NCI-H748 (cell line): Measurements from ENCODE around the gene NCOR2.
A peak's percentile ranks its signal among the peaks of the same experiment; 100 is the strongest.

Experiments
- DNase-seq: peaks from one replicate; lab custom pipeline; 2025; ENCODE audit not compliant: unreplicated experiment; lab: John Stamatoyannopoulos, UW

Gene NCOR2

GRCh38 chr12:124566997-124567672 is at the start of gene NCOR2:
NCOR2 (minus strand) TSS chr12:124567612; CDS start chr12:124495251, 72,361 bp downstream.
- DNase-seq = peak; percentile 53

DNA sequence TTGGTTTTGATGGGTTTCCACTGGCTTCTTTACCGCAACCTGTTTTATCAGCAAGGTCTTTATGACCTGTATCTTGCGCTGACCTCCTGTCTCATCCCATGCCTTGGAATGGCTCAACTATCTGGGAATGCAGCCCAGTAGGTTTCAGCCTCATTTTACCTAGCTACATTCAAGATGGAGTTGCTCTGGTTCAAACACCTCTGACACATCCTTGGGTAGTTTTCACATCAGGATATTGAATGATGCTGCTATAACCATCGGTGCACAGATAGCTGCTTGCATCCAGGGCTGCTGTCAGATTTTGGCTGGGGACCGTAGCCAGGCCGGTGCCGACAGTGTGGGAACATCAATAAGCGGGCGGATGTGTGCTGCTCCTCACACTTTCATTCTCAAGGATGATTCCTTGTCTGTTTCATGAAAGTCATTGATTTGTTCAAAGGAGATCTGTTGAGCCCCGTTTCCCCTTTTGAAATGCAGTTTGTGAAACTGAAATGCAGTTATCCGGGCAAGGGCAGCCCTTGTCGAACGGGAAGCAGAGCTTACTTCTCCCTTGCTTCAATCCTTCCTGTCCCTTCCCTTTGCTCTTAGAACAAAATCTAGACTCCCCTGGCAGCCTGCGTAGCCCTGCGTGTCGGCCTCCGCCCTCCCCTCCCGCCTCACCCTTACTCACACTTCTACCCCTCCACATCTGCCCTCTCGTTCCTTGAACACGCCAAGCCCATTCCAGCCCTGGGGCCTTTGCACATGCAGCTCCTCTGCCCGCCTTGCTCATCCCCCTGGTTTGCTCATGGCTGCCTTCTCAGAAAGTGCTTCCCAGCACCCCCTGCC is 49.2 kb upstream of the NCOR2 start:
- DNase-seq = no peak

- no peak for DNase-seq
Observed at GRCh38 chr12:124614512-124615292, 47.3 kb upstream of the NCOR2 start.

- DNase-seq = peak; percentile 46
Observed at GRCh38 chr12:124613151-124613585, 45.8 kb upstream of the NCOR2 start.

DNA sequence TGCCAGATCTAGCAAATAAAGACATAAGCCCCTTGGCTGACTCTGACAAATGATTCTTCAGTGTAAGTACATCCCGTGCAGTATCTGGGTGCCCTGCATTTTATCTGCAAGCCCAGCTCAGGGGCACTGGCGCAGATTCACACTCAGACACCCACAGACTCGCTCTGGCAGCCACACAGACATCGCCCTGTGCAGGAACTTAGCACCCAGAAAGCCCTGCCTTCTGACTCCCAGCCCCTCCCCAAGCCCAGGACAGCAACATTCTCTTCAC is 44.9 kb upstream of the NCOR2 start:
- no peak for DNase-seq

- DNase-seq = no peak
Observed at GRCh38 chr12:124611559-124612409, 44.4 kb upstream of the NCOR2 start.

- no peak for DNase-seq
Observed at GRCh38 chr12:124610629-124611558, 43.5 kb upstream of the NCOR2 start.

GRCh38 chr12:124610021-124610612 is 42.7 kb upstream of the NCOR2 start:
- no peak for DNase-seq

DNA sequence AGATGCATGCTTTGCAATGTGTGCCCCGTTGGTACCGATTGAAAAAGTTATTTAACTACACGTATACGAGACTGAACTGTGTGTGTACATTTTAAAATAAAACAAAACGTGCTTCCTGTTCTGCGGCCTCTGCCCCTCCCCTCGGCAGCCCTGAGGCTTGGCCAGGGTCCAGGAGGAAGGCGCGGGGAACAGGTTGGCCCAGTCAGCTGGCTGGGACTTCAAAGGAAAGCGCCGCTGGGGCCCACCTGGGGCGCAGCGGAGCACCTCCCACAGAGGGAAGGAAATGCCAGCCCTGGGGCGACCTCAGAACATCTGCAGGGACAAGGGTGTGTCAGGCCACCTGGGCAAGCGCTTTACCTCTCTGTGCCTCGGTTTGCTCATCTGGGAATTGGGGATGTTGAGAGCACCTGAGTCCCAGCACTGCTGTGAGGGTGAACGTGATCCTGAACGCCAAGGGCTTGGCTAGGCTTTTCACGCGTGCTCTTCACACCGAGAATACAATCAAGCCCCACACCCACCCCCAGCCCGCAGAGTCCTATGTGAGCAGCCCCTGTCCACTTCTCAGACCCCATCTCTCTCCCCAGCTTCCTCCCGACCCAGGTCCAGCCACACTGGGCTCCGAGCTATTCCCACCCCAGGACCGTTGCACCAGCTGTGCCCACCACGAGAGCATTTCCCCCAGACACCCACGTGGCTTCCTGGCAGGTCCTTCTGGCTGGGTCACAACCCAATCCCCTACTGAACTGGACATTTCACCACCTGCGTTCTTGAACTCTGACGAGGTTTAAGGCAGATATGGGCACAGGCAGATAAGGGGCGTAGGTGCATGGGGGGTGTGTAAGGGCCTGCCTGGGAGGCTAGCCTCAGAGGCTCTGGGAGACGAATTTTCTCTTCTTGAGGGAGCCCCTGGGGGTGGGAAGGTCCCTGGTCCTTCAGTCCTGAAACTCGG is 41.9 kb upstream of the NCOR2 start:
- peak; percentile 95 for DNase-seq

- no peak for DNase-seq
Observed at GRCh38 chr12:124608450-124608870, 41.0 kb upstream of the NCOR2 start.

DNA sequence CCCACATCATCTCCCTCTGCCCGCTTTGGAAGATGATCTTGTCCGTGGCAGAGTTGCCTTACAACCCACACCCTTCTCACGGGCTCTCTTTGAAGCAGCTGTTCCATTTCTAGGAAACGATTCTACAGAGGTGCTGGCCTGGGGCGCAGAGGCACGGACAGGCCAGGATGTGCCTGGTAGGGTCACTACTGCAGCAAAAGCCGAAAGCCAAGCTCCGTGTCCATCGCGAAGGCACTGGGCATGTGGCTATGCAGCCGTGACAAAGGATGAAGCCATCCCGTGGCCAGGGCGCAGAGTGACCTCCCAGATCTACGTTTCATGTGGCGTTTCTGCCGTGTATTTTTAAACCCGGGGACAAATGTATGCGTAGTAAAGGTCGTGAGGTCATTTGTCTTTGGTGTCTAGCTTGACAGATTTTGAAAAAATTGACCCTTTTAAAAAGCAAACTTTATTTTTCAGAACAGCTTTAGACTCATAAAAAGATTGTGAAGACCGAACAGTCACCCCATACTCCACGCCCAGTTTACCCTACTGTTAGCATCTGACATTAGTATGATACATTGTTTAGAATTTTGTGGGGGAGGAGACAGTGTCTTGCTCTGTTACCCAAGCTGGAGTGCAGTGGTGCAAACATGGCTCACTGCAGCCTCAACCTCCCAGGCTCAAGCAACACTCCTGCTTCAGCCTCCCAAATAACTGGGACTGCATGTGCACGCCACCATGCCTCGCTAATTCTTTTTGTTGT is 40.4 kb upstream of the NCOR2 start:
- DNase-seq = no peak

GRCh38 chr12:124605883-124606774 is 38.7 kb upstream of the NCOR2 start:
- no peak for DNase-seq

GRCh38 chr12:124605150-124605882 is 37.9 kb upstream of the NCOR2 start:
- no peak for DNase-seq

GRCh38 chr12:124604264-124604680 is 36.9 kb upstream of the NCOR2 start:
- DNase-seq = no peak

DNA sequence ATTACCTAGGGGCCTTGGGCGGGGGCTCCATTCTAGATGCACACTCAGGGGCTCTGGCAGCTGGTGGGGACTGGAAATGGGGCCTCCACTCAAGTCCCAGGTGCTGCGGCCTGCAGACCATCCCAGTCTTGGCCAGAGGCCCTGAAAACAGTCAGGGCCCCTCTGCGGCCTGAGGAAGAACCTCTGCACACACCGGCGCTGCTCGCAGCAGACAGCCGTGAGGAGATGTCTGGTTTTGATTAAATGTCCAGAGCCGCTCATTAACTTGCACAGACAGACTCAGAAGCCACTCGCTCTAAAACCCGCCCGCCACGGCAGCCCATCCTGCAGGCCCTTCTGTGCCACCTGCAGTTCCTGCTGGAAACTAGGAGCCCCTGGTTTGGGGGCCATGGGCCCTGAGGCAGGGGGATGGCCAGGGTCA is 36.4 kb upstream of the NCOR2 start:
- DNase-seq = no peak

GRCh38 chr12:124603100-124603541 is 35.7 kb upstream of the NCOR2 start:
- no peak for DNase-seq
